ENCODE results near the gene GPX4. TPM values are rescaled to one million over a fixed set of nuclear protein-coding genes. Genes with fewer than 3 reads are reported as not detected.

GPX4 gene
- total and polyA plus RNA-seq, 10 of the 15 experiments (the other 5 are each of a cell fraction or from before 2014, with no cell fraction given), result 33.3 to 749 (median 297) TPM

- POLR2A ChIA-PET, result no interaction called here
- FAIRE-seq, result no peak
- in situ Hi-C loops (cut with MboI), result no loop called here
- no TSS peak for BruUV-seq (replicated peaks)
- no peaks in the 10 kb centered on the region for H3K4me1 ChIP-seq (ENCODE audit: control insufficient read depth, insufficient read depth, low read length)
- H3K9me3 ChIP-seq (replicated peaks; ENCODE audit: control insufficient read depth, insufficient read depth, low read length), result no peaks in the 10 kb centered on the region
- H3K4me2 ChIP-seq (ENCODE audit: control insufficient read depth, insufficient read depth), result no peak overlapping the region
- H2AFZ ChIP-seq (ENCODE audit: control insufficient read depth, low read depth, low read length), result no peak overlapping the region
- H3K79me2 ChIP-seq (ENCODE audit: control insufficient read depth, insufficient read depth, low read length), result no peaks in the 10 kb centered on the region
- WGBS (ENCODE audit: insufficient coverage, insufficient replicate concordance, low lambda C conversion rate, missing lambda C conversion rate), result 94% methylated on average over 34 of the region's 34 CpGs
- H3K27ac ChIP-seq (ENCODE audit: control insufficient read depth, insufficient read depth), result no peak overlapping the region
- no peak for DNase-seq (ENCODE audit: low read depth, low spot score)
- H3K4me3 ChIP-seq, result no peak overlapping the region
- intact Hi-C loops (cut with micrococcal nuclease; ENCODE audit: unreplicated experiment), result no loop called here
- SMC1A ChIA-PET (ENCODE audit: uncharacterized antibody, unreplicated experiment), result no interaction called here
- ATAC-seq, result no peak
- H4K20me1 ChIP-seq (ENCODE audit: control insufficient read depth, insufficient read depth), result no peaks in the 10 kb centered on the region
- CTCF ChIA-PET, result no interaction called here
- peaks cover 0 to 45% of the 10 kb centered on the region in 2 experiments for H3K36me3 ChIP-seq (ENCODE audit: control insufficient read depth in 2 of 2, insufficient read depth in 2 of 2, low read length in 1 of 2)
- RAD21 ChIA-PET (ENCODE audit: unreplicated experiment), result no interaction called here
- no peak for TF ChIP-seq MEF2B (IDR thresholded peaks at IDR 0.05; ENCODE audit: partially characterized antibody, poor library complexity, severe bottlenecking)
- no peak for TF ChIP-seq RBBP5 (conservative IDR thresholded peaks at IDR 0.05)
- no peak for TF ChIP-seq NRF1 (conservative IDR thresholded peaks at IDR 0.05; ENCODE audit: low read depth, low read length)
- TF ChIP-seq MLLT1 (IDR thresholded peaks at IDR 0.05), result no peak
- no peak for TF ChIP-seq STAT1 (conservative IDR thresholded peaks at IDR 0.05)
- no peak for TF ChIP-seq RAD21 (IDR thresholded peaks at IDR 0.05; ENCODE audit: insufficient read depth, low read depth, low read length)
- TF ChIP-seq GABPA (IDR thresholded peaks at IDR 0.05; ENCODE audit: low read depth), result no peak
- TF ChIP-seq ATF7 (IDR thresholded peaks at IDR 0.05; ENCODE audit: low read depth), result no peak
- TF ChIP-seq HSF1 (IDR thresholded peaks at IDR 0.05; ENCODE audit: low read depth, low read length), result no peak
- TF ChIP-seq MXI1 (IDR thresholded peaks at IDR 0.05; ENCODE audit: low read depth, low read length), result no peak
- no peak for TF ChIP-seq EED (IDR thresholded peaks at IDR 0.05; ENCODE audit: low read depth)
- H3K9ac ChIP-seq (ENCODE audit: control insufficient read depth, insufficient read depth, low read length), result no peak overlapping the region
- no peaks in the 10 kb centered on the region for H3K27me3 ChIP-seq (replicated peaks in 1 of 2; ENCODE audit: control insufficient read depth in 2 of 2, insufficient read depth in 2 of 2, low read length in 1 of 2)
Measured at GRCh38 chr19:1118999-1119398, 15.2 kb downstream of the GPX4 start.
